Measurements from ENCODE around the gene PLCL2.

Gene PLCL2

GRCh38 chr3:17028363-17028762 lies 143.6 kb downstream of the PLCL2 start:
- H2AFZ ChIP-seq (ENCODE audit: low read depth): no peak overlapping the region
- H3K27ac ChIP-seq: no peak overlapping the region
- peaks cover 22% of the 10 kb centered on the region for H3K4me1 ChIP-seq (ENCODE audit: low read depth, poor library complexity, severe bottlenecking)
- H4K20me1 ChIP-seq (ENCODE audit: insufficient read depth): no peaks in the 10 kb centered on the region
- no peak overlapping the region for H3K9ac ChIP-seq
- H3K27me3 ChIP-seq (ENCODE audit: insufficient read depth, low read depth): no peaks in the 10 kb centered on the region
- no peaks in the 10 kb centered on the region for H3K79me2 ChIP-seq (ENCODE audit: insufficient read depth, low read depth)
- TF ChIP-seq CTCF (conservative IDR thresholded peaks at IDR 0.05; ENCODE audit: low read depth, low read length): no peak
- H3K4me2 ChIP-seq: no peak overlapping the region
- no peak overlapping the region for H3K4me3 ChIP-seq (IDR thresholded peaks at IDR 0.05; ENCODE audit: insufficient read depth, low read depth, low read length)
- H3K36me3 ChIP-seq (ENCODE audit: insufficient read depth): no peaks in the 10 kb centered on the region

DNA sequence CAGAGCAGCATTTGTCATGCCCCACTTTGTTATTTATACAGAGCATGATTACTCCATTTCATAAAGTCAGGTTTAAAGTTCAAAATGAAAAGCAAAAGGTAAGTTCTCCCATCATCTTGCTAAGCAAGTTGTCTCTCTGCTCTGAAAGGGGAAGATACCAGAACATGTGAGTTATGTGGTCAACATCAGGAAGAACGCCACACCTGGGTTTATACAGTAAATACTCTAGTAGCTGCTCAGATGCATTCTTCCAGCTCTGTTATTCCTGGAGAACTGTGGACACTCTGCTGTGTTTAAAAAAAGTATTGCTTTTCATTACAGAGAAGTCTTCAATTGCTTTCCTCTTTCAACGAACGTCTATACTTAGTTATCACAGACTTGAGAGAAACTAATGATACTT lies 145.7 kb downstream of the PLCL2 start:
- no peaks in the 10 kb centered on the region for H4K20me1 ChIP-seq (ENCODE audit: insufficient read depth)
- no peak overlapping the region for H2AFZ ChIP-seq (ENCODE audit: low read depth)
- no peaks in the 10 kb centered on the region for H3K79me2 ChIP-seq (ENCODE audit: insufficient read depth, low read depth)
- H3K27me3 ChIP-seq (ENCODE audit: insufficient read depth, low read depth): no peaks in the 10 kb centered on the region
- no peaks in the 10 kb centered on the region for H3K36me3 ChIP-seq (ENCODE audit: insufficient read depth)
- no peak for TF ChIP-seq CTCF (conservative IDR thresholded peaks at IDR 0.05; ENCODE audit: low read depth, low read length)
- H3K4me2 ChIP-seq: no peak overlapping the region
- H3K4me3 ChIP-seq (IDR thresholded peaks at IDR 0.05; ENCODE audit: insufficient read depth, low read depth, low read length): no peak overlapping the region
- H3K27ac ChIP-seq: no peak overlapping the region
- peaks cover 22% of the 10 kb centered on the region for H3K4me1 ChIP-seq (ENCODE audit: low read depth, poor library complexity, severe bottlenecking)
- no peak overlapping the region for H3K9ac ChIP-seq

DNA sequence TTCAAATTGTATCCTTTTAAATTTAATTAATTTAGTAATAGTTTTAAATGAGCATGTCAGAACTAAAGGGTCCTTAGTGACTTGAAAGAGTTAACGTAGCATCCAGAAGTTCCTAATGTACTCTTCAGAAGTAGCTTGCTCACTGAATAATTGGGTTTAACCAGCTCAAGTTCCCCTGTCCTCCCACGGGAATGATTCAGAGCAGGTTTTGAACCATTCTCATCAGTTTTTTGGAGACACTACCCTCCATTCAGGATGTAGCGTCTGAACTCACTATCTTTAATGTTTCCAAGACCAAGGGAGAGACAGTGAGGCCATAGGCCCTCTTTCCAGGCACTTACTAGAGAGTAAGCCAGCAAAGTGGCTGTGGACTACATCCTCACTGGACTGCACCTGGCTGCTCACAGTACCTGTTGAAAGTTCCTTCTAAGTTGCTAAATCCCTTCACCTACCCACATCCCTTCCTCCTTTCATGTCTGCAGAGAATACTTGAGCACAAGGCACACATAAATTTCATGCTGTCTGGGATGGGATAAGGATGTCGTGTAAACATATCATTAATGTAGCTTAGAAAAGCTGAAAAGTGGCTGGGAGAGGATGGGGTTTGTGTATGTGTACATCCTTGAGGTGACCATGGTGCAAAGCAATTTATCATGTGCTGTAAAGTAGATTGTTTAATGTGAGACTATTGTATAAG lies 146.3 kb downstream of the PLCL2 start:
- Histone ChIP-seq H3K4me3 (IDR thresholded peaks at IDR 0.05; ENCODE audit: insufficient read depth, low read depth, low read length) (no peak overlapping the region), H3K36me3 (ENCODE audit: insufficient read depth) (no peaks in the 10 kb centered on the region), H3K9ac (no peak overlapping the region), H4K20me1 (ENCODE audit: insufficient read depth) (no peaks in the 10 kb centered on the region), H3K27me3 (ENCODE audit: insufficient read depth, low read depth) (no peaks in the 10 kb centered on the region), H3K4me1 (ENCODE audit: low read depth, poor library complexity, severe bottlenecking) (peaks cover 22% of the 10 kb centered on the region), H2AFZ (ENCODE audit: low read depth) (no peak overlapping the region), H3K27ac (no peak overlapping the region), H3K4me2 (no peak overlapping the region), H3K79me2 (ENCODE audit: insufficient read depth, low read depth) (no peaks in the 10 kb centered on the region)
- TF ChIP-seq CTCF (conservative IDR thresholded peaks at IDR 0.05; ENCODE audit: low read depth, low read length): no peak

DNA sequence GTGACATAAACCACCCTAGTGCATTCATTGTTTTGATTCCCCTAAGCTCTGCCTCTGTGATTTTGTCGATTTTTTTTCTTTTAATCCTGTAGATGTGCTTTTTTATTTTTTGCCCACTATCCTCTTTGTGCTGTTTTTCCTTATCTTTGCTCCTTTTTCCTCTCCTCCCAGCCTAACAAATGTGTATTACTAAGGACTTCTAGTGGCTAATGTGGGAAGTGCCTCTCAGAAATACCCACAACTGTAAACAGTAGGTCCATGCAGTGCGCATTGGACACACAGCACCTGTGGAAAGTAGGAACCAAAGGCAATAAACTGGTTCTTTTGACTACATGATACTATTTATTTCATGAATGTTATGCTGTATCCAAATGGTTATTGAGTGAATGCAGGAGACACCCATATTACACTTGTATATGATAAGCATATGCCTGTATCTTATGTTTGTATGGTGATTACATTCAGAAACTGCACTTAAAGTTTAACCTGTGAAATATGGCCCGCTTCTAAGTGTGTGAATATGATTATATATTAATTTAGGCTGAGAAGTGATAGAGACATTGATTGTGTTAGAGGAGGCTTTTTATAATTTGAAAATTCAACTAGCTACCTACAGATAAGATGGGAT lies 147.8 kb downstream of the PLCL2 start:
- TF ChIP-seq CTCF (conservative IDR thresholded peaks at IDR 0.05; ENCODE audit: low read depth, low read length): peak; percentile 63
- no peaks in the 10 kb centered on the region for H3K36me3 ChIP-seq (ENCODE audit: insufficient read depth)
- H3K9ac ChIP-seq: no peak overlapping the region
- H4K20me1 ChIP-seq (ENCODE audit: insufficient read depth): no peaks in the 10 kb centered on the region
- H3K27me3 ChIP-seq (ENCODE audit: insufficient read depth, low read depth): no peaks in the 10 kb centered on the region
- no peak overlapping the region for H3K4me2 ChIP-seq
- no peak overlapping the region for H2AFZ ChIP-seq (ENCODE audit: low read depth)
- no peak overlapping the region for H3K4me3 ChIP-seq (IDR thresholded peaks at IDR 0.05; ENCODE audit: insufficient read depth, low read depth, low read length)
- H3K4me1 ChIP-seq (ENCODE audit: low read depth, poor library complexity, severe bottlenecking): peaks cover 33% of the 10 kb centered on the region
- H3K79me2 ChIP-seq (ENCODE audit: insufficient read depth, low read depth): no peaks in the 10 kb centered on the region
- H3K27ac ChIP-seq: no peak overlapping the region
